DMS153 (cell line): ENCODE results near the gene INTS15.
"Not testable (repeated sequence)": the region's sequence is repeated elsewhere in the genome, so short reads cannot be mapped to it uniquely, and the experiment has no call there.

Source experiments
- DNase-seq: peaks from one replicate; lab custom pipeline; 2025; lab: John Stamatoyannopoulos, UW

The INTS15 gene

DNA sequence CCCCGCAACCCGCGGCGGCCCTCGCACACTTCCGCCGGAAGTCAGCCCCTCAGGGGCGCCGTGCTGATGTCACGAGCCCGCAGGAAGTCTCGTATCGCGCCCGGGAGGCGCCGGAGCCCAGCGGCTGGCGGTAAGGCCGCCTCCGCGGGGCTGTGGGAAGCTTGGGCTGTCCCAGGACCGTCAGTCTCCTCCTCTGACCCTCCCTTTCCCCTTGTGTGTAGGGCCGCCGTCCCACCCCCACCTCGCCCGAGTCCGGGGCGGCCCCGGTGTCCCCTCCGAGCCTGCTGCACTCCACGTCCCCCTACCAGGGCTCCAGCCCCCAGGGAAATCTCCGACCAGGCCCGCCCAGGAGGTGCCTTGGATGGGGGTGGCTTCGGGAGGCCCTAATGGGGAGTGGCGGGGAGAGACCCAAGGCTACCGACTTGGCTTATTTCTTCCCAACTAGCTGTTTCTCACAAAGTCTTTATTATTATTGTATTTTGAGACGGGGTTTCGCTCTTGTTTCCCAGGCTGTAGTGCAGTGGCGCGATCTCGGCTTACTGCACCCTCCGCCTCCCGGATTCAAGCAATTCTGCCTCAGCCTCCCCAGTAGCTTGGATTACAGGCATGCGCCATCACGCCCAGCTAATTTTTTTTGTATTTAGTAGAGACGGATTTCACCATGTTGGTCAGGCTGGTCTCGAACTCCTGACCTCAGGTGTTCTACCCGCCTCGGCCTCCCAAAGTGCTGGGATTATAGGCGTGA lies 12.3 kb upstream of the INTS15 start, which contains the start of gene ZDHHC4:
Gene ZDHHC4 (plus strand): TSS at position 86 of the 745 bp plus-strand sequence. CDS start 3,108 bp downstream, outside the sequence.
- DNase-seq = peak; percentile 85

DNA sequence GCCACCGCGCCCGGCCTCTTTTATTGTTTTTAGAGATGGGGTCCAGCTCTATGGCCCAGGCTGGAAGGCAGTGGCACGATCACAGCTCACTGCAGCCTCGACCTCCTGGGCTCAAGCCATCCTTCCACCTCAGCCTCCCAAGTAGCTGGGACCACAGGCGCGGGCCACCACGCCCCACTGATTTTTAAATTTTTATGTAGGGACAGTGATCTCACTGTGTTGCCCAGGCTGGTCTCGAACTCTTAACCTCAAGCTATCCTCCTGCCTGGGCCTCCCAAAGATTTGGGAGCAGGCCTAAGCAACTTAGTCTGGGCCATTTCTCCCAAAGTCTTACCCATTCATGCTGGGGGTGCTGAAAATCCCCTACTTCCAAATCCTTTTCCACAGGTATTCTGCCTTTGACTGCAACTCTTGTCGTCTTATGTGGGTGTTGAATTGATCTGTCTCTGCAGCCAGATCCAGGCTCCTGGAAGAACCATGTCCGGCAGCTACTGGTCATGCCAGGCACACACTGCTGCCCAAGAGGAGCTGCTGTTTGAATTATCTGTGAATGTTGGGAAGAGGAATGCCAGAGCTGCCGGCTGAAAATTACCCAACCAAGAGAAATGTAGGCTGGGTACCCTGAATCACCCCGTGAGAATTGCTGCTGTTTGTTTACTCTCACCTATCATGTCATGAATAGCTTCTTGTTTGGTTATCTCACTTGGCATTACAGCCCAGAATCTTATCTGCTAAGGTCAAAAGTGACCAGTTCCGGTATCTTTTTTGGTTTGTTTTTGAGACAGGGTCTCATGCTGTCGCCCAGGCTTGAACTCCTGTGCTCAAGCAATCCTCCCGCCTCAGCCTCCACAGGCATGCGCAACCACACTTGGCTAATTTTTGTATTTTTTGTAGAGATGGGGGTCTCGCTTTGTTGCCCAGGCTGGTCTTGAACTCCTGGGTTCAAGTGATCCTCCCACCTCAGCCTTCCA lies 11.4 kb upstream of the INTS15 start:
- DNase-seq = no peak

DNA sequence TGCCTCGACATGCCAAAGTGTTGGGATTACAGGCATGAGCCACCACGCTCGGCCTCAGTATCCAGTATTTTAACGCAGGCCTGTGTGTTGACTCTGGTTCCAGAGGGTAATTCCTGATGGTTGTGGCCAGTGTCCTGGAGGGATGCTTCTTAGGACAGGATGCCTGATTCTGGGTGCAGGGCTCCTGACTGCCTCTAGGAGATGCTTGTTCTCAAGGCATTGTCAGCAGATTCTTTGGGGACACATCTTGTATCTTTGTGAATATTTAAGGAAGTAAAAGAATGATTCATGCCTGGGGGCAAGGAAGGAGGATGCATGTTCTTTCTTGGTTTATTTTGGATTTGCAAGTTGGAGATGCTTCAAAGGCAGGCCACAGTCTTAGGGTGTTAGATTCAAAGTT lies 10.4 kb upstream of the INTS15 start:
- no peak for DNase-seq

DNA sequence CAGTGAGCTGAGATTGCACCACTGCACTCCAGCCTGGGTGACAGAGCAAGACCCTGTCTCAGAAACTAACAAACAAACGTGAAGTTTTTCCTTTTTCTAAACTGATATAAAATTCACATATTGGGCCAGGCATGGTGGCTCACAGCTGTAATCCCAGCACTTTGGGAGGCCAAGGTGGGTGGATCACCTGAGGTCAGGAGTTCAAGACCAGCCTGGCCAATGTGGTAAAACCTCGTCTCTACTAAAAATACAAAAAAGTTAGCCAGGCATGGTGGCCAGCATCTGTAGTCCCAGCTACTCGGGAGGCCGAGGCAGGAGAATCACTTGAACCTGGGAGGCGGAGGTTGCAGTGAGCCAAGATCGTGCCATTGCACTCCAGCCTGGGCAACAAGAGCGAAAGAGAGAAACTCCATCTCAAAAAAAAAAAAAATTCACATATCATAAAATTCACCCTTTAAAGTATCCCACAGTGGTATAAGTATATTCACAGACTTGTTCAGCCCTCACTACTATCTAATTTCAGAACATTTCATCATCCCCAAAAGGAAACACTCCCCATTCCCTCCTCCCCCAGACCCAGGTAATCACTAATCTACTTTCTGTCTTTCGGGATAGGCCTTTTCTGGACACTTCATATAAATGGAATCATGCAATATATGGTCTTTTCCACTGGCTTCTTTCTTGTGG lies 3.9 kb upstream of the INTS15 start:
- DNase-seq = not testable (repeated sequence)

DNA sequence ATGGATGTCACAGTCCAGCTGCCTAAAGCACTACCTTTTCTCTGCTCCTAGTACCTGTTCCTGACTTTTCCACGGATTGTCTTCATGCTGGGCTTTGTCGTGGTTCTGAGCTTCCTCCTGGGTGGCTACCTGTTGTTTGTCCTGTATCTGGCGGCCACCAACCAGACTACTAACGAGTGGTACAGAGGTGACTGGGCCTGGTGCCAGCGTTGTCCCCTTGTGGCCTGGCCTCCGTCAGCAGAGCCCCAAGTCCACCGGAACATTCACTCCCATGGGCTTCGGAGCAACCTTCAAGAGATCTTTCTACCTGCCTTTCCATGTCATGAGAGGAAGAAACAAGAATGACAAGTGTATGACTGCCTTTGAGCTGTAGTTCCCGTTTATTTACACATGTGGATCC lies 1.3 kb upstream of the INTS15 start:
- DNase-seq = no peak

DNA sequence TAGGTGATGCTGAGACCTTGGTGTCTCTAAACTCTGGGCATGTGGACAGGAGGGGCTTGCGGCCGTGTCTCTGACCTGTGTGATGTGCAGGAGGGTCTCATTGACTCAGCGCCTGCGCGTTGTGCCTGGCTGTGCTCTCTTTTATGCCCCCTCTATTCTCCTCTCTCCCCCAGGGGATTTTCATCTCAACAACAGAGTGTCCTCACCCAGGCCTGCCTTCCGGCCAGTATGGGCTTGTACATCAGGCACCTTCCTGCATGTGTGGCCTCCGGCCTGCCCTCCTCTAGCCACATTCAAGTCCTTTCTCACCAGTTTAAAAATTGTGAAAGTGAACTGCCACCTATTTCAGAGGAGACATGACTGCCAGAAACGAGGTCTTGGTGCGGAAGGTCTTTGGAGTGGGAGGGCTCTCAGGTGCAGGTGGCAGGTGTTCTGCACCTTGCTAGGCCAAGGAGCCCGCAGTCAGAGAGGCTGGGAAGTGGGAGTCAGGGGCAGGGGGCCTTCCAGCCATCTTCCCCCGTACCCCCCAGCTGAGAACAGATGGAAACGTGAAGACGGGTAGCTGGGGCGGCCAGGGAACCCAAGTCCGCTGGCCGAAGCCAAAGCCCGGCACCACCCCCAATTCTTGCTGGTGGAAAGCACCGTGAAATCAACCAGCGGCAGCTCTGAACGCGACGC lies 531 bp upstream of the INTS15 start:
- DNase-seq = no peak

DNA sequence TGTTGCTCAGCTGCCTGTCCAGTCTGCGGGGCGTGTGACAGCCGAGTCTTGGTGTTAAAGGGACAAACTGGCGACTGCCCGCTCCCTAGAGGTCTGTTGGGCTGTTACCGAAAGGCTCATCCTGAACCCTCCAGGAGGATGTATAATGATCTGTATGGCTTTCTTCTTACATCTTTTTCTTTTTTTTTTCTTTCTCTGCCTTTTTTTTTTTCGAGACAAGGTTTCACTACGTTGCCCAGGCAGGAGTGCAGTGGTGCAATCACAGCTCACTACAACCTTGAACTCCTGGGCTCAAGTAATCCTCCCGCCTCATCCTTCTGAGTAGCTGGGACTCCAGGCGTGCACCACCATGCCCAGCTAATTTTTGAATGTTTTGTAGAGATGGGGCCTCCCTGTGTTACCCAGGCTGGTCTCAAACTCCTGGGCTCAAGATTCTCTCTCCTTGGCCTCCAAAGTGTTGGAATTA lies 857 bp downstream of the INTS15 start:
- DNase-seq = no peak

DNA sequence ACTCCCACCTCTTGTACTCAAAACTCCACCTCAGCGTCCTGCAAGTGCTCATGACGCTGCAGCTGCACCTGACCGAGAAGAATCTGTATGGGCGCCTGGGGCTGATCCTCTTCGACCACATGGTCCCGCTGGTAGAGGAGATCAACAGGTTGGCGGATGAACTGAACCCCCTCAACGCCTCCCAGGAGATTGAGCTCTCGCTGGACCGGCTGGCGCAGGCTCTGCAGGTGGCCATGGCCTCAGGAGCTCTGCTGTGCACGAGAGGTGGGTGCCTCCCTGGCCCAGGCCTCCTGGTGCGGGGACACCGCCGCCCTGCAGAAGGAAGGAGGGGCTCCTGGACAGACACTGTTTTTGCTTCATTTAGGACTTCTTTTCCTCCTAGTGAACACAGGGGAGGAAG lies 10.3 kb downstream of the INTS15 start:
- no peak for DNase-seq

DNA sequence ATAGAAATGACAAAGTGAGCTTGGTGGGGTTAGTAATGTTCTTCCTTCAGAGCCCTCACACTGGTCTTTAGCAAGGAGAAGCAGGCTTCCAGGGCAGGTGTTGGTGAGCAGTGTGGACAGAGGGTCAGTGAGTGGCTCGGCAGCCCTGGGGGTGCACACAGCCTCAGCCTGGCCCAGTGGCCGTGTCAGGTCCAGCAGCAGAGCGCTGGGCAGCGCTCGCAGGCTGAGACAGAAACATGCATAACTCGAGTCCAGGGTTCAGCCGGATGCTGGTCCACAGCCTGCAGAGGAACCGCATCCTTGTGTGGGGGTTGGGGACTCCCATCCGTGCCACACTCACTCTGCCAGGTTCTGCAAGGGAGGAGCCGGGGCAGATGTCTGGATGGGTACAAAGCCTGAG lies 14.6 kb downstream of the INTS15 start:
- DNase-seq = no peak

DNA sequence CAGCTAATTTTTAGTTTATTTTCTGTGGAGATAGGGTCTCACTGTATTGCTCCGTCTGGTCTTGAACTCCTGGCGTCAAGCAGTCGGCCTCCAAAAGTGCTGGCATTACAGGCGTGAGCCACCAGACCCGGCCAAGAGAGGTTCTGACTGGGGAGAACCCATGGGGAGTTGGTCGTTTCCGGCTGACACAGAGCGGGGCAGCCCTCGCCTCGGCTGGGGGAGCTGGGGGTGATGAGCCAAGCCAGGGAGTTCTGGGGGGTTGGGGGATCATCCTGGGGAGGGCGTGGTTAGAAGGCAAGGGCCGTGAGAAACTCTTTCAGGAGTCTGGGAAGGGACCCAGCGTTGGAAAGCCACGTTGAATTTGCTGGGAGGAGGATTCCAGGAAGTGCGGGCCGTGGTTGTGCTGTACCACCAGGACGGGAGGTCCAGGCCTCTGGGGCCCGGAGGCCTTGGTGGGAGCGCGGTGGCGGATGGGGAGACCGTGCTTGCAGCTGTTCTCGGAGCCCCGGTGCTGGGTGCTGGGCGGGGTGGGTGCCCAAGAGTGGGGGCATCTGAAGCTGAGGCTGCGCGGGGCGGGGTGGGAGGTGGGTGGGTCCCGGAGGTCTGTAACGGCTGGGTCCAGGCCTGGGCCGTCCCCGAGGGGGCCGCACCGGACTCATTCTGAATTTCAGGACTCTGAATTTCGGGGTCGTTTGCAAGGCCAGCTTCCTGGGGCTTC lies 17.2 kb downstream of the INTS15 start:
- no peak for DNase-seq

DNA sequence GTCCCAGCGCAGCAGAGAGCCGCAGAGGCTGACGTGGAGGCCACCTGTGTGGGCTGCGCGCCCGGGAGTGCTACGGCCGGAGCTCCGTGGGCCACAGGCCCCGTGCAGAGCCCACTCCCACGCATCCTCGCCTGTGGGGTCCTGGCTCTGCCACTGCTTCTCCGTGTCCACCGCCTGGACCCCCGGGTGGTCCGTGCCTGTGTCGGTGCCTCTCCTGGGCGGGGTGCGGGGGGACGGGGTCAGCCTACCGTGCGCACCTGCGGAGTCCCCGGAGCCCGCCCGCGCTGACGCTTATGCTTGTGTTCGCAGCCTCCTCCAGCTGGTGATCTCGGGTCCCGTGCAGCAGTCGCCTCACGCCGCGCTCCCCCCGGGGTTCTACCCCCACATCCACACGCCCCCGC lies 17.8 kb downstream of the INTS15 start:
- DNase-seq = no peak

DNA sequence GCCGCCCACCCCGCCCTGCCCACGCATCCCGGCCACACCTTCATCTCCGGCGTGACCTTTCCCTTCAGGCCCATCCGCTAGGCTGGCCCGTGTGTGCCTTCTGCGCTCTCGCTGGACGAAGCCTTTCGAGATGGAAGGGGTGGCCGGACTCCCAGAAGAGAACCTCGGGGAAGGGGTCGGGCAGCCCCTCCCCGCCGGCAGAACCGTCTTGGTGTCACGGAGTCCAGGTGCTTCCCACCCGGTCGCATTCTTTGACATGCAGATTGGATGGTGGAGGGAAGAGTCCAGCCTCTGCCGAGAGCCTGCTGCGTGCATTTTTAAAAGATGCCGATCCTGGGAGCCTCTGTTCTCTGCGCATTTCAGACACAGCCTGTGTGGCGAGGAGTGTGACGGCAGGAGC lies 18.3 kb downstream of the INTS15 start:
- DNase-seq = no peak

DNA sequence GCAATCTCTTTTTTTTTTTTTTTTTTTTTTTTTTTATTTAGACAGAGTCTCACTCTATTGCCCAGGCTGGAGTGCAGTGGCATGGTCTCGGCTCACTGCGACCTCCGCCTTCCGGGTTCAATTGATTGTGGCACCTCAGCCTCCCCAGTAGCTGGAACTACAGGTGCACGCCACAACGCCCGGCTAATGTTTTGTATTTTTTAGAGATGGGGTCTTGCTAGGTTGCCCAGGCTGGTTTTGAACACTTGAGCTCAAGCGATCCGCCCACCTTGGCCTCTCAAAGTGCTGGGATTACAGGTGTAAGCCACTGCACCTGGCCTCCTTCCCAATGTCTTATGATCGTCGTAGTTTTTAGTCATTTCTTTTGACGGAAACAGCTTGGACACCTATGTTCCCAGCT lies 19.0 kb downstream of the INTS15 start:
- no peak for DNase-seq

DNA sequence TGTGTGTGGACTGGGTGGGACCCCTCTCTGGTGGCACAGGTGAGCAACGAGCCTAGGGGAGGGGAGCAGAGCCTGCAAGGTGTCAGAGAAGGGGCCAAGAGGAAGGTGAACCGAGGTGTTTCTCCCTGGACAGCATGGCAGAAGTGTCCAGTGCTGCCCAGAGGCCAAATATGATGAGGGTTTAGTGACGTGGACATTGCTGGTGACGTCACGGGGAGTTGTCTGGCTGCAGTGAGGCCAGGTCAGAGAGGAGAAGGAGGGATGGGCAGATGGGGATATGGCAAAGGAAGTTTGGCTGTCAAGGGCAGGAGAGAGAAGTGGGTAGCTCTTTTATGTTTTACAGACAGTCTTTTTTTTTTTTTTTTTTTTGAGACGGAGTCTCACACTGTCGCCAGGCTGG lies 23.0 kb downstream of the INTS15 start:
- DNase-seq = no peak

DNA sequence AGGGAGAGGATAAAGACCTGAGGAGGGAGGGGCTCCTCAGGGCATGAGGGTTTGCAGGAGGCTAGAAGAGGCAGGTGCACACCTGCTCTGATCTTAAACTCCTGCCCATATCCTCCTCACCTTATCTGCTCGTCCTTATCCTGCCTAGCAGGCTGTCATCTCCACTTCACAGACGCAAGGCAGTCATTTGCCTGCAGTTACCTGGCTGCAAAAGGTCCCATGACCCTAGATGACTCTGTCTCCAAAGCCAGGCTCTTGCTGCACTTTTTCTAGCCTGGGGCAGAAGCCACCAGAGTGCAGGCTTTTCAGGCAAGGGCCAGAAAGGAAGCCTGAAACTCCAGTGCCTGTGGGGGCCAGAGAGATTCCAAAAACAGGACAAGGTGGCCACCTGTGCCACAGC lies 23.9 kb downstream of the INTS15 start:
- DNase-seq = no peak

DNA sequence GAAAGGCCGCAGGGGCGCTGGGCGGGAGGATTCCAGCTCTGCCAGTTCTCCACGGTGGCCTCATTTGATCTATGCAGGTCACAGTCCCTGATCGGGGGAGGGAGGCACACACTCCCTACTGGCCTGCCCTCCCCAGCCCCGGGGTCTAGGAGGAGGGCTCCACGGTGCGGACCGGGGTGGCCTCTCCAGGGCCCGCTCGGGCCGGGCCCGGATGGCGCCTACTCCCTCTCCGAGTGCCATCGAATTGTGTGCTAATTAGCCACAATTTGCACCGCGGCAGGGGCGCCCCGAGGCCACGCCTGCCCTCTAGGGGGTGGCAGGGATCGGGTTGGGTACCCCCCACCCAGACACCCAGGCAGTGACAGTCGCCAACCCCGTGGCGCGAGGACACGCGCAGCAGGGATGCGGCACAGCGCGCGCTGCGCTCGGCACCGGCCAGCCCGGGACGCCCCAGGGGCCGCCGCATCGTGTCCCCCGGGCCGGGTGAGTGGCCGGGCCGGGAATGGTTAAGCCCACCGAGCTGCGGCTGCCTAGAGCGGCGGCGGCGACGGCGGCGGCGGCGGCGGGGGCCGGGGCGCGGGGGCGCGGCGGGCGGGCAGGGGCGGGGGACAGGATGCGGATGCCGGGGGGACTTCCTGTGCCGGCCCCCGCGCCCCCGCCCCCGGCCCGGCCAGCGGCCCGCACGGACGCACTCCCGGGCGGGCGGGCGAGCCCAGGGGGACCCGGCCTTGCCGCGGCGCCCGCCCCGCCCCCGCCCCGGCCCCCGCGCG lies 25.3 kb downstream of the INTS15 start, which contains the start of gene ZNF853:
Gene ZNF853 (plus strand): TSS at position 658 of the 770 bp plus-strand sequence. CDS start 565 bp downstream, outside the sequence.
- no peak for DNase-seq

DNA sequence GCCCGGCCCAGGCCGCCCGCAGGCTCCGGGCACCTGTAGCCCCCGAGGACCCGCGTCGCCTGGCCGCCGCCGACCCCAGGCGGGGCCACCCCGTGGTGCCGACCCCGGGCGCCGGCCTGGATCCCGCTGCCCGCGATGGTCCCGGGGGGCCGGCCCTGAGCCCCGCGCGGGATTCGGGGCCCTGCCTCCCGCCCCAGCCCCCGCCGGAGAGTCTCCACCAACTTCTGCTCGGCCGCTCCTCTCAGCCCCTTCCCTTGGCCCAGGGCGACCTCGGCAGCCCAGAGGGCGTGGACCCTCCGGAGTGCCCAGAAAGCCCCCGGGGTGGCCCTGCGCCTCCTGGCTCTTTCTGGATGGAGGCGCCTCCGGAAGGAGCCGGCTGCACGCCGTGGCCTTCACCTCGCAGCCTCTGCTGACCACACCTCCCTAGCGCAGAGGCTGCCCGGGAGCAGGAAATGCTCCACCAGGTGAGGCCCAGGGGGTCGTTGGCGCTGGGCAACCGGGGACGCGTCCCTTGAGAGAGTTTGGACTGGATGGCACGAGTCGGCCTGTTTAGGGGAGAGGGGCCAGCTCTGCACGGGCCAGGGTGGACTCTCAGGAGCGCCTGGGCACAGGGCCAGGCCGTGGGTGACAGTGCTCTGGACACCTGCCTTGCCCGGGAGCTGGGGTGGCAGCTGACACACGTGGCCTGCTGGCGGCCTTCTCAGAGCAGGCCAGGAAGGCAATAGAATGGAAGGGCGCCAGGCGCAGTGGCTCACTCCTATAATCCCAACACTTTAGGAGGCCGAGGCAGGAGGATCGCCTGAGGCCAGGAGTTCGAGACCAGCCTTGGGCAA lies 26.1 kb downstream of the INTS15 start:
- DNase-seq = peak; percentile 38

DNA sequence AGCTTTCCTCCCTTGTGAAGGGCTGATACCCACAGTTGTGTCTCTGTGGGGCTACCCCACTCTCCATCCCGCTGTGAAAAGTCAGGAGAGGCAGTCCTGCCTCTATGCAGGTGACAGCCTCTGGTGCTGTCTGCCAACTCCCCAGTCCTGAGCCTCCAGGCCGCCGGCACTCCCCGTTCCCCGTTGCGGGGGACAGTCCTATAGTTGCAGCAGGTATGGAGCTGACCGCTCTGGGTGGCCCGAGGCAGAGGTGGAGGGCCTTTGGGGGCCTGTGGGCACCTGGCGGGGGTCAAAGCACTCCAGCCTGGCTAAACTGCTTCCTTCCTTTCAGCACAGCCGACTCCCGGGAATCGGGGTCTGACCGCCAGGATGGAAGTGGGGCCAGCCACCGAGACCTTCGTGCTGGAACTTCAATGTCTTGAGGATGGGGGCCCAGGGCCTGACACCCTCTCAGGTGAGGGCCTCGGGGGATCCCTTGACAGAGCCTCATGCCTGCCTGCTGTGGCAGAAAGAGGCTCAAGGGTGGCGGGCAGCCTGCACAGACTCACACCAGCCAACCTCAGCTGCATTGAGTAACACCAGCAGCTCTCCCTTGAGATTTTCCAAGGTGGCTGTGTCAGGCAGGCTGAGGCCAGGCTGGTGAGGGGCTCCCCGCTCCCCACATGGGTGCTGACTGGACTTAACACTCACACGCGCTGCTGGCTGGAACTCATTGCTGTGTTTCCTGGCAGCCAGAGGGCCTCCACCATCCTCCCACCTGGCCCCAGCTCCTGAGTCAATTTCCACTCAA lies 27.2 kb downstream of the INTS15 start:
- DNase-seq = no peak
